ENCODE measurements around the gene OR1F1. TPM values are rescaled to one million over a fixed set of nuclear protein-coding genes. Genes with fewer than 3 reads are reported as not detected.

Gene OR1F1
- total RNA-seq, 1 experiment from 2014 or later, result not detected

- H3K9me3 ChIP-seq (ENCODE audit: low read depth, low read length, poor library complexity, severe bottlenecking), result no peaks in the 10 kb centered on the region
- ChIA-PET CTCF (interaction anchor here (0.6 kb wide), 1 partner anchor 1696 kb away, joined by 3 read pairs; no protein-coding TSS in a partner anchor), POLR2A (ENCODE audit: low non-redundant PET) (no interaction called here)
- peak; percentile 81 for DNase-seq (ENCODE audit: low spot score)
- TF ChIP-seq EZH2 (IDR thresholded peaks at IDR 0.05; ENCODE audit: borderline replicate concordance, low read depth, low read length, poor library complexity, severe bottlenecking) (no peak), CTCF (conservative IDR thresholded peaks at IDR 0.05; ENCODE audit: low read depth, low read length) (peak; percentile 78)
- H3K36me3 ChIP-seq (ENCODE audit: insufficient read depth, low read length, poor library complexity, severe bottlenecking), result no peaks in the 10 kb centered on the region
- intact Hi-C loops (cut with micrococcal nuclease; ENCODE audit: unreplicated experiment), result no loop called here
- H3K27me3 ChIP-seq (replicated peaks; ENCODE audit: insufficient read depth, low read depth, low read length, poor library complexity), result peaks cover 25% of the 10 kb centered on the region
- no TSS peak for BruUV-seq (replicated peaks)
- no peak overlapping the region for H3K27ac ChIP-seq (ENCODE audit: low read depth, low read length, poor library complexity, severe bottlenecking)
- H3K4me3 ChIP-seq (ENCODE audit: low read depth, low read length, poor library complexity, severe bottlenecking), result peak overlapping the region; percentile 26
- H3K4me1 ChIP-seq (ENCODE audit: insufficient read depth, low read length, poor library complexity, severe bottlenecking), result peaks cover 11% of the 10 kb centered on the region
These were observed 13.9 kb upstream of the OR1F1 start for GRCh38 chr16:3173892-3174617.

DNA sequence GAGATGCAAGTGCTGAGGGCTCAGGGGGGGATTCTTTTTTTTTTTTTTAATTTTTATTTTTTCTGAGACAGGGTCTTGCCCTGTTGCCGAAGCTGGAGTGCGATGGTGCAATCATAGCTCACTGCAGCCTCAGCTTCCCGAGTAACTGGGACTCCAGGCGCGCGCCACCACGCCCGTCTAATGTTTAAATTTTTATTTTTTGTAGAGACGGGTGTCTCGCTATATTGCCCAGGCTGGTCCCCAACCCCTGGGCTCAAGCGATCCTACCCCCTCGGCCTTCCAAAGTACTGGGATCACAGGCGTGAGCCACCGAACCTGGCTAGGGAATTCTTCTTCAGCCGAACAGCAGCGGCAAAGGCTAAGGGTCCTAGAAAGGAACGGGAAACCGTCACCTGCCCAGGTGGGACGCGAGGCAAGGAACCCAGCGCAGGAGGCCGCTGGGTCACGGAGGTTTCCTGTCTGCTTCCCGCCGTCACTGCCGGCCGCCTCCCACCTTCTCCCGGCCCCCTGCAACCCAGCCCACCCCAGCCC is 13.3 kb upstream of the OR1F1 start:
- no TSS peak for BruUV-seq (replicated peaks)
- CTCF ChIA-PET, result interaction anchor here (0.6 kb wide), 1 partner anchor 1695 kb away, joined by 3 read pairs; no protein-coding TSS in a partner anchor

More for the DNA sequence above, 13.3 kb upstream of the OR1F1 start:
- Histone ChIP-seq H3K4me1 (ENCODE audit: insufficient read depth, low read length, poor library complexity, severe bottlenecking) (peaks cover 11% of the 10 kb centered on the region), H3K9me3 (ENCODE audit: low read depth, low read length, poor library complexity, severe bottlenecking) (no peaks in the 10 kb centered on the region), H3K4me3 (ENCODE audit: low read depth, low read length, poor library complexity, severe bottlenecking) (peak overlapping the region; percentile 37), H3K27ac (ENCODE audit: low read depth, low read length, poor library complexity, severe bottlenecking) (no peak overlapping the region), H3K36me3 (ENCODE audit: insufficient read depth, low read length, poor library complexity, severe bottlenecking) (no peaks in the 10 kb centered on the region), H3K27me3 (replicated peaks; ENCODE audit: insufficient read depth, low read depth, low read length, poor library complexity) (peaks cover 19% of the 10 kb centered on the region)
- POLR2A ChIA-PET (ENCODE audit: low non-redundant PET), result no interaction called here
- intact Hi-C loops (cut with micrococcal nuclease; ENCODE audit: unreplicated experiment), result no loop called here
- no peak for TF ChIP-seq EZH2 (IDR thresholded peaks at IDR 0.05; ENCODE audit: borderline replicate concordance, low read depth, low read length, poor library complexity, severe bottlenecking)
- no peak for TF ChIP-seq CTCF (conservative IDR thresholded peaks at IDR 0.05; ENCODE audit: low read depth, low read length)
- DNase-seq (ENCODE audit: low spot score), result no peak

Measured in A673 (cell line).